OCI-LY3 (cell line): ENCODE results near the gene TCTN1.

Experiments
- EZH2phosphoT487 ChIP-seq: fragments of 200-600 bp; shearing (Covaris generic); IDR thresholded peaks from 2 replicates; pipeline ENCODE4 v1.6.1; 2018; ENCODE audit warnings: antibody characterized with exemption, mixed run types, low read depth
- TF ChIP-seq, protein P1 (sequence below): fragments of 200-600, 300-600 bp; sonication (generic); IDR thresholded peaks from 2 replicates; pipeline ENCODE4 v1.5.1; 2014; ENCODE audit warnings: antibody characterized with exemption, low read length, low read depth

DNA sequence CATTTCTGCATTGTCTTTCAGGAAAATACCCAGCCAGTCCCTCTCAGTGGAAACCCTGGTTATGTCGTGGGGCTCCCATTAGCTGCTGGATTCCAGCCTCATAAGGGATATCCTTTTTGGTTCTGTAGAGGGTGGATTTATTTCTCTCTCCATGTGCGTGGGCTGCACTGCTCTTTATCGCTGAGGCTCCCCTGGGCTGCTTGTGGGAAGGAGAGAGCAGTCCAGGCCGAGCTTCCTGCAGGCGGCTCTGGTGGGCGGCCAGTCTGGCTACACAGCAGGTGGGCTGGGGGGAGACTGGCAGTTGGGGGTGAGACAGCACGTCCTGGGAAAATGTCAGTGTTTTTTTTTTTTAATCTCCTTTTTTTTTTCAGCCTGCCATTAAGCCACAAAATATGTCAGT, 27.6 kb downstream of the TCTN1 start:
- TF ChIP-seq, protein P1, sequence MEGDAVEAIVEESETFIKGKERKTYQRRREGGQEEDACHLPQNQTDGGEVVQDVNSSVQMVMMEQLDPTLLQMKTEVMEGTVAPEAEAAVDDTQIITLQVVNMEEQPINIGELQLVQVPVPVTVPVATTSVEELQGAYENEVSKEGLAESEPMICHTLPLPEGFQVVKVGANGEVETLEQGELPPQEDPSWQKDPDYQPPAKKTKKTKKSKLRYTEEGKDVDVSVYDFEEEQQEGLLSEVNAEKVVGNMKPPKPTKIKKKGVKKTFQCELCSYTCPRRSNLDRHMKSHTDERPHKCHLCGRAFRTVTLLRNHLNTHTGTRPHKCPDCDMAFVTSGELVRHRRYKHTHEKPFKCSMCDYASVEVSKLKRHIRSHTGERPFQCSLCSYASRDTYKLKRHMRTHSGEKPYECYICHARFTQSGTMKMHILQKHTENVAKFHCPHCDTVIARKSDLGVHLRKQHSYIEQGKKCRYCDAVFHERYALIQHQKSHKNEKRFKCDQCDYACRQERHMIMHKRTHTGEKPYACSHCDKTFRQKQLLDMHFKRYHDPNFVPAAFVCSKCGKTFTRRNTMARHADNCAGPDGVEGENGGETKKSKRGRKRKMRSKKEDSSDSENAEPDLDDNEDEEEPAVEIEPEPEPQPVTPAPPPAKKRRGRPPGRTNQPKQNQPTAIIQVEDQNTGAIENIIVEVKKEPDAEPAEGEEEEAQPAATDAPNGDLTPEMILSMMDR, result no peak
- TF ChIP-seq EZH2phosphoT487, result no peak
